Liver (tissue), 3 donors: Measurements from ENCODE around the gene CCDC61.

Source experiments
- GABPA ChIP-seq, 2 donors: IDR thresholded peaks in 1 of 2; conservative IDR thresholded peaks in 1 of 2; 2 replicates each; pipeline ENCODE4 v1.6.1; 2016; ENCODE audit warnings: antibody characterized with exemption in 2 of 2, mild to moderate bottlenecking in 1 of 2, moderate library complexity in 1 of 2
- RAD21 ChIP-seq, 2 donors: IDR thresholded peaks; 2 replicates each; pipeline ENCODE4 v1.6.1; 2016; ENCODE audit warnings: antibody characterized with exemption in 2 of 2, mild to moderate bottlenecking in 2 of 2
- RXRA ChIP-seq, 2 donors: IDR thresholded peaks; 2 replicates each; pipeline ENCODE4 v1.6.1; 2017 to 2018; ENCODE audit warnings: antibody characterized with exemption in 2 of 2, mild to moderate bottlenecking in 1 of 2
- SP1 ChIP-seq: IDR thresholded peaks from 2 replicates; pipeline ENCODE4 v1.6.1; 2018; ENCODE audit warnings: antibody characterized with exemption, mild to moderate bottlenecking
- TAF1 ChIP-seq: conservative IDR thresholded peaks from 2 replicates; pipeline ENCODE4 v1.6.1; 2016; ENCODE audit warnings: antibody characterized with exemption, mild to moderate bottlenecking
- YY1 ChIP-seq: IDR thresholded peaks from 2 replicates; pipeline ENCODE4 v1.6.1; 2016; ENCODE audit warnings: antibody characterized with exemption, mild to moderate bottlenecking
- TF ChIP-seq, protein P1 (sequence below): fragments of 150-350 bp; IDR thresholded peaks from 2 replicates; pipeline ENCODE4 v1.5.1; 2017; ENCODE audit warnings: improper control_type of control experiment, low read depth, low read length; ENCODE audit not compliant: missing input control
- TF ChIP-seq, protein P2 (sequence below): IDR thresholded peaks from 2 replicates; pipeline ENCODE4 v1.6.1; 2016; ENCODE audit warnings: antibody characterized with exemption, mild to moderate bottlenecking
- TF ChIP-seq, protein P3 (sequence below): IDR thresholded peaks from 2 replicates; pipeline ENCODE4 v1.6.1; 2016; ENCODE audit warnings: antibody characterized with exemption
- donor health status: healthy.
- donor health status: healthy.

DNA sequence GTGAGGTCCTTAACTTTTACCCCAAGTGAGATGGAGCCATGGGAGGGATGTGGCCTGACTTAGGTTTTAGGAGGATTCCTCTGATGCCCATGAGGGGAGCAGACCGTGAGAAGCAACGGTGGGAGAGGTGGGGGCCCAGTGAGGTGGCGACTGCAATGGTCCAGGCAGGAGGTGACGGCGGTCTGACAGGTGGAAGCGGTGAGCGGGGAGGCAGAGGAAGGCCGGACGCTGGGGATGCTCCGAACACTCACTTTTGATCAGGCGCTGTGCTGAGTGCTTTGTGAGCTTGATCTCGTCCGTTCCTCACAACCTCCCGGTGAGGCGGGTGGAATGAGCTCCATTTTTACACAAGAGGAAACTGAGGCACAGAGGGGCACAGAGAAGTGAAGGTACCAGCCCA lies 33.2 kb upstream of the CCDC61 start:
- TF ChIP-seq, protein P1, sequence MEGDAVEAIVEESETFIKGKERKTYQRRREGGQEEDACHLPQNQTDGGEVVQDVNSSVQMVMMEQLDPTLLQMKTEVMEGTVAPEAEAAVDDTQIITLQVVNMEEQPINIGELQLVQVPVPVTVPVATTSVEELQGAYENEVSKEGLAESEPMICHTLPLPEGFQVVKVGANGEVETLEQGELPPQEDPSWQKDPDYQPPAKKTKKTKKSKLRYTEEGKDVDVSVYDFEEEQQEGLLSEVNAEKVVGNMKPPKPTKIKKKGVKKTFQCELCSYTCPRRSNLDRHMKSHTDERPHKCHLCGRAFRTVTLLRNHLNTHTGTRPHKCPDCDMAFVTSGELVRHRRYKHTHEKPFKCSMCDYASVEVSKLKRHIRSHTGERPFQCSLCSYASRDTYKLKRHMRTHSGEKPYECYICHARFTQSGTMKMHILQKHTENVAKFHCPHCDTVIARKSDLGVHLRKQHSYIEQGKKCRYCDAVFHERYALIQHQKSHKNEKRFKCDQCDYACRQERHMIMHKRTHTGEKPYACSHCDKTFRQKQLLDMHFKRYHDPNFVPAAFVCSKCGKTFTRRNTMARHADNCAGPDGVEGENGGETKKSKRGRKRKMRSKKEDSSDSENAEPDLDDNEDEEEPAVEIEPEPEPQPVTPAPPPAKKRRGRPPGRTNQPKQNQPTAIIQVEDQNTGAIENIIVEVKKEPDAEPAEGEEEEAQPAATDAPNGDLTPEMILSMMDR = no peak
- TF ChIP-seq TAF1 = no peak
- TF ChIP-seq RXRA (IDR thresholded peaks at IDR 0.05) = no peak
- TF ChIP-seq SP1 = no peak
- no peak for TF ChIP-seq RAD21 (IDR thresholded peaks at IDR 0.05)
- TF ChIP-seq, protein P2, sequence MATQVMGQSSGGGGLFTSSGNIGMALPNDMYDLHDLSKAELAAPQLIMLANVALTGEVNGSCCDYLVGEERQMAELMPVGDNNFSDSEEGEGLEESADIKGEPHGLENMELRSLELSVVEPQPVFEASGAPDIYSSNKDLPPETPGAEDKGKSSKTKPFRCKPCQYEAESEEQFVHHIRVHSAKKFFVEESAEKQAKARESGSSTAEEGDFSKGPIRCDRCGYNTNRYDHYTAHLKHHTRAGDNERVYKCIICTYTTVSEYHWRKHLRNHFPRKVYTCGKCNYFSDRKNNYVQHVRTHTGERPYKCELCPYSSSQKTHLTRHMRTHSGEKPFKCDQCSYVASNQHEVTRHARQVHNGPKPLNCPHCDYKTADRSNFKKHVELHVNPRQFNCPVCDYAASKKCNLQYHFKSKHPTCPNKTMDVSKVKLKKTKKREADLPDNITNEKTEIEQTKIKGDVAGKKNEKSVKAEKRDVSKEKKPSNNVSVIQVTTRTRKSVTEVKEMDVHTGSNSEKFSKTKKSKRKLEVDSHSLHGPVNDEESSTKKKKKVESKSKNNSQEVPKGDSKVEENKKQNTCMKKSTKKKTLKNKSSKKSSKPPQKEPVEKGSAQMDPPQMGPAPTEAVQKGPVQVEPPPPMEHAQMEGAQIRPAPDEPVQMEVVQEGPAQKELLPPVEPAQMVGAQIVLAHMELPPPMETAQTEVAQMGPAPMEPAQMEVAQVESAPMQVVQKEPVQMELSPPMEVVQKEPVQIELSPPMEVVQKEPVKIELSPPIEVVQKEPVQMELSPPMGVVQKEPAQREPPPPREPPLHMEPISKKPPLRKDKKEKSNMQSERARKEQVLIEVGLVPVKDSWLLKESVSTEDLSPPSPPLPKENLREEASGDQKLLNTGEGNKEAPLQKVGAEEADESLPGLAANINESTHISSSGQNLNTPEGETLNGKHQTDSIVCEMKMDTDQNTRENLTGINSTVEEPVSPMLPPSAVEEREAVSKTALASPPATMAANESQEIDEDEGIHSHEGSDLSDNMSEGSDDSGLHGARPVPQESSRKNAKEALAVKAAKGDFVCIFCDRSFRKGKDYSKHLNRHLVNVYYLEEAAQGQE = no peak
- no peak for TF ChIP-seq YY1
- TF ChIP-seq GABPA (IDR thresholded peaks at IDR 0.05 in 1 of 2, conservative IDR thresholded peaks at IDR 0.05 in 1 of 2) = no peak
- TF ChIP-seq, protein P3, sequence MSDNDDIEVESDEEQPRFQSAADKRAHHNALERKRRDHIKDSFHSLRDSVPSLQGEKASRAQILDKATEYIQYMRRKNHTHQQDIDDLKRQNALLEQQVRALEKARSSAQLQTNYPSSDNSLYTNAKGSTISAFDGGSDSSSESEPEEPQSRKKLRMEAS = no peak
